ENCODE results near the gene ECE2. TPM values are rescaled to one million over a fixed set of nuclear protein-coding genes. Genes with fewer than 3 reads are reported as not detected.
A peak's percentile ranks its signal among the peaks of the same experiment; 100 is the strongest.

Gene ECE2
- total RNA-seq, 2 experiments from 2014 or later, result not detected

DNA sequence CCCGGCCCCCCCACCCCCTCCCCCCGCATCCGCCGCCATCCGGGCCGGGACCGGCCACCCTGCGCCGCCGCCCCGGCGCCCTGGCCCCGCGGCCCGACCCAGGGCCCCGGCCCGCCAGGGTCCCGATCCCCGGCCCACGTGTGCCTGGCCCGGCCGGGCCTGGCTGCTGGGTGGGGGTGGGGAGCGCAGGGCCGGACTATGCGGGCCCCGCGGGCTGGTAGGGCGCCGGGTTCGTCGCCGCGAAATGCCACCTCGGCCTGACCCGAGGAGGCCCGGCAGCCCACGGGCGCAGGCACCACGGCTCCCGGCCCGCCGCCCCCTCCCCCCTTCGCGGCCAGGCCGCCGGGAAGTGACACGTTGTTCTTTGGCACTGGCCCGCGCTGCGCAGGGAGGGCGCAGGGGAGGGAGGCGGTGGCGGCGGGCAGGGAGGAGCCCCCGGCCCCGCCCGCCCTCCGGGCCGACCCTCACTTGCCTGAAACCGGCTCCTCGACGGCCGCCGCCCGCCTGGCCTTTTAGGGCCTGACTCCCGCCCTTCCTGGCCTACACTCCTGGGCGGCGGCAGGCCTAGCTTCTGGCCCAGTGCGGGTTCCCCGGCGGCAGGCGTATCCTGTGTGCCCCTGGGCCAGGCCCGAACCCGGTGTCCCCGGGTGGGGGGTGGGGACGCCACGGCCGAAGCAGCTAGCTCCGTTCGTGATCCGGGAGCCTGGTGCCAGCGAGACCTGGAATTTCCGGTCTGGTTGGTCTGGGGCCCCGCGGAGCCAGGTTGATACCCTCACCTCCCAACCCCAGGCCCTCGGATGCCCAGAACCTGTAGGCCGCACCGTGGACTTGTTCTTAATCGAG lies 39.1 kb downstream of the ECE2 start:
- no peaks in the 10 kb centered on the region for H3K9me3 Mint-ChIP-seq (ENCODE audit: low read depth)
- peaks cover 30% of the 10 kb centered on the region for H3K4me1 Mint-ChIP-seq
- ATAC-seq (peak; percentile 50), DNase-seq (peak; percentile 65)
- CTCF ChIA-PET, result interaction anchor here (1.0 to 1.5 kb wide), 2 partner anchors 12 to 47 kb away, joined by 3 read pairs; partner anchors contain the start of genes CLCN2 and POLR2H
- peak overlapping the region; percentile 86 for H3K4me3 Mint-ChIP-seq
- H3K27me3 Mint-ChIP-seq, result no peaks in the 10 kb centered on the region
- H3K27ac Mint-ChIP-seq, result peak overlapping the region; percentile 87
- peaks cover 25% of the 10 kb centered on the region for H3K36me3 Mint-ChIP-seq

- no peaks in the 10 kb centered on the region for H3K27me3 Mint-ChIP-seq
- H3K27ac Mint-ChIP-seq, result peak overlapping the region; percentile 87
- peaks cover 30% of the 10 kb centered on the region for H3K4me1 Mint-ChIP-seq
- DNase-seq, result peak; percentile 48
- H3K36me3 Mint-ChIP-seq, result peaks cover 24% of the 10 kb centered on the region
- H3K4me3 Mint-ChIP-seq, result peak overlapping the region; percentile 86
- CTCF ChIA-PET, result interaction anchor here (1.0 to 1.9 kb wide), 4 partner anchors 9 to 46 kb away, joined by 3 to 6 read pairs (median 4); partner anchors contain the start of genes CLCN2 and POLR2H
- no peaks in the 10 kb centered on the region for H3K9me3 Mint-ChIP-seq (ENCODE audit: low read depth)
- no peak for ATAC-seq
Measured at GRCh38 chr3:184315543-184315867, 39.7 kb downstream of the ECE2 start.

GRCh38 chr3:184315871-184316661 lies 40.2 kb downstream of the ECE2 start:
- DNase-seq, result no peak

GRCh38 chr3:184316792-184317191 lies 41.0 kb downstream of the ECE2 start:
- Mint-ChIP-seq H3K4me1 (peaks cover 30% of the 10 kb centered on the region), H3K36me3 (peaks cover 37% of the 10 kb centered on the region)

More at GRCh38 chr3:184315871-184316661, 40.2 kb downstream of the ECE2 start:
- ATAC-seq, result no peak
- Mint-ChIP-seq H3K27me3 (no peaks in the 10 kb centered on the region), H3K27ac (peak overlapping the region; percentile 87), H3K4me3 (peak overlapping the region; percentile 86), H3K4me1 (peaks cover 30% of the 10 kb centered on the region), H3K36me3 (peaks cover 30% of the 10 kb centered on the region), H3K9me3 (ENCODE audit: low read depth) (no peaks in the 10 kb centered on the region)
- CTCF ChIA-PET, result interaction anchor here (1.0 to 1.9 kb wide), 4 partner anchors 10 to 46 kb away, joined by 3 to 6 read pairs (median 4); partner anchors contain the start of genes CLCN2 and POLR2H

GRCh38 chr3:184317201-184317600 lies 41.4 kb downstream of the ECE2 start:
- Mint-ChIP-seq H3K9me3 (ENCODE audit: low read depth) (no peaks in the 10 kb centered on the region), H3K27ac (no peak overlapping the region), H3K27me3 (no peaks in the 10 kb centered on the region), H3K4me3 (peak overlapping the region; percentile 86), H3K4me1 (peaks cover 30% of the 10 kb centered on the region), H3K36me3 (peaks cover 38% of the 10 kb centered on the region)
- no peak for DNase-seq
- no peak for ATAC-seq
- CTCF ChIA-PET, result interaction anchor here (1.7 to 1.9 kb wide), 3 partner anchors 11 to 54 kb away, joined by 4 to 6 read pairs (median 5); no protein-coding TSS in a partner anchor

More at GRCh38 chr3:184316792-184317191, 41.0 kb downstream of the ECE2 start:
- ATAC-seq, result no peak
- DNase-seq, result no peak
- H3K4me3 Mint-ChIP-seq, result peak overlapping the region; percentile 86
- no peaks in the 10 kb centered on the region for H3K9me3 Mint-ChIP-seq (ENCODE audit: low read depth)
- CTCF ChIA-PET, result interaction anchor here (1.7 to 1.9 kb wide), 3 partner anchors 11 to 55 kb away, joined by 4 to 6 read pairs (median 5); no protein-coding TSS in a partner anchor
- H3K27me3 Mint-ChIP-seq, result no peaks in the 10 kb centered on the region
- H3K27ac Mint-ChIP-seq, result peak overlapping the region; percentile 87

DNA sequence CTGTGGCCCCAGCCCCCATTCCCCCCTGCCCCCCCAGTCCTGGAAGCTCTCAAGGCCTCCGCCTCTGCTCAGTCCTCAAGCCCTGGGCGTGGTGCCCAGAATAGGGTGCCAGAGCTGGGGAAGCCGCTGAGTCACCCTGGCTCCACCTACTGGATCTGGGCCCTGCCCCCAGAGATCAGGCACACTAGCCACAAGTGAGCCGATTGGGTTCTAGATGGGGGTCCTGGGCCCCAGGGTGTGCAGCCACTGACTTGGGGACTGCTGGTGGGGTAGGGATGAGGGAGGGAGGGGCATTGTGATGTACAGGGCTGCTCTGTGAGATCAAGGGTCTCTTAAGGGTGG lies 44.3 kb downstream of the ECE2 start:
- Mint-ChIP-seq H3K27me3 (no peaks in the 10 kb centered on the region), H3K9me3 (ENCODE audit: low read depth) (no peaks in the 10 kb centered on the region), H3K36me3 (peaks cover 61% of the 10 kb centered on the region), H3K4me1 (peaks cover 29% of the 10 kb centered on the region), H3K4me3 (no peak overlapping the region), H3K27ac (no peak overlapping the region)
- CTCF ChIA-PET, result interaction anchor here (1.4 to 1.5 kb wide), 2 partner anchors 18 to 34 kb away, joined by 3 to 4 read pairs; partner anchors contain the start of gene FAM131A
- ATAC-seq (no peak), DNase-seq (no peak)

- Mint-ChIP-seq H3K27ac (no peak overlapping the region), H3K4me1 (peaks cover 25% of the 10 kb centered on the region), H3K27me3 (no peaks in the 10 kb centered on the region), H3K4me3 (no peak overlapping the region), H3K9me3 (ENCODE audit: low read depth) (no peaks in the 10 kb centered on the region), H3K36me3 (peaks cover 70% of the 10 kb centered on the region)
- ATAC-seq (no peak), DNase-seq (no peak)
- CTCF ChIA-PET, result no interaction called here
Measured at GRCh38 chr3:184321666-184322065, 45.8 kb downstream of the ECE2 start.

DNA sequence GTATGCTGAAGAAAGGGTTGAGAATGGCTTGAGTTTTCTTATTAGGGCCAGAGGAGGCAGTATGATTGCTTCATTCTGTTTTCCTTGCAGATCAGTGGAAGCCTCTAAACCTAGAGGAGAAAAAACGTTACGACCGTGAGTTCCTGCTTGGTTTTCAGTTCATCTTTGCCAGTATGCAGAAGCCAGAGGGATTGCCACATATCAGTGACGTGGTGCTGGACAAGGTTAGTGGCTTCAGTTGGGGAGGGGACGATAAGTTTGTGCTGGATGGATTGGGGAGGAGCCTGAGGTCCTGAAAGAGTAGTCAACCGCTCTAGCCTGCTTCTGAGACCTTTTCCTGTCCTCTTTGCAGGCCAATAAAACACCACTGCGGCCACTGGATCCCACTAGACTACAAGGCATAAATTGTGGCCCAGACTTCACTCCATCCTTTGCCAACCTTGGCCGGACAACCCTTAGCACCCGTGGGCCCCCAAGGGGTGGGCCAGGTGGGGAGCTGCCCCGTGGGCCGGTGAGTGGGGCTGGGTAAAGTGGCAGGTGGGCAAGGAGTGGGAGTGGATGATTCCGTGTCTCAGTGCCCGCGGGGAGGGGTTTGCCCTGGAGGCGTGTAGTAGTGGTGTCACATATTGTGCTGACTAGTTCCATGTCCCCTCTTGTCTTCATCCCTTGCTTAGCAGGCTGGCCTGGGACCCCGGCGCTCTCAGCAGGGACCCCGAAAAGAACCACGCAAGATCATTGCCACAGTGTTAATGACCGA lies 47.1 kb downstream of the ECE2 start:
- Mint-ChIP-seq H3K4me3 (no peak overlapping the region), H3K27me3 (no peaks in the 10 kb centered on the region), H3K36me3 (peaks cover 72% of the 10 kb centered on the region), H3K27ac (no peak overlapping the region), H3K9me3 (ENCODE audit: low read depth) (no peaks in the 10 kb centered on the region), H3K4me1 (peaks cover 12% of the 10 kb centered on the region)
- no peak for DNase-seq
- CTCF ChIA-PET, result no interaction called here
- ATAC-seq, result no peak

DNA sequence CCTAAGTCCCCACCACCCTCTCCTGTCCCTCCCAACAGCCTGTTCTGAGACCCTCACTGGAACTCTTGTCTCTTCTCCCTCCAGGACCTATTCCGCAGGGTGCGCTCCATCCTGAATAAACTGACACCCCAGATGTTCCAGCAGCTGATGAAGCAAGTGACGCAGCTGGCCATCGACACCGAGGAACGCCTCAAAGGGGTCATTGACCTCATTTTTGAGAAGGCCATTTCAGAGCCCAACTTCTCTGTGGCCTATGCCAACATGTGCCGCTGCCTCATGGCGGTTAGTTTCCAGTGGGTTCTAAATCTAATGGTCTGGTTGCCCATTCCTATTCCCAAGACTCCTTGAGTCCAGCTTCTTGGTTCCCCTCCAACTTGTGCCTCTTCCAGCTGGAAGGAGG lies 47.9 kb downstream of the ECE2 start:
- Mint-ChIP-seq H3K27ac (no peak overlapping the region), H3K4me1 (peaks cover 9% of the 10 kb centered on the region), H3K9me3 (ENCODE audit: low read depth) (no peaks in the 10 kb centered on the region), H3K4me3 (no peak overlapping the region), H3K27me3 (no peaks in the 10 kb centered on the region), H3K36me3 (peaks cover 75% of the 10 kb centered on the region)
- DNase-seq (no peak), ATAC-seq (no peak)
- CTCF ChIA-PET, result no interaction called here

DNA sequence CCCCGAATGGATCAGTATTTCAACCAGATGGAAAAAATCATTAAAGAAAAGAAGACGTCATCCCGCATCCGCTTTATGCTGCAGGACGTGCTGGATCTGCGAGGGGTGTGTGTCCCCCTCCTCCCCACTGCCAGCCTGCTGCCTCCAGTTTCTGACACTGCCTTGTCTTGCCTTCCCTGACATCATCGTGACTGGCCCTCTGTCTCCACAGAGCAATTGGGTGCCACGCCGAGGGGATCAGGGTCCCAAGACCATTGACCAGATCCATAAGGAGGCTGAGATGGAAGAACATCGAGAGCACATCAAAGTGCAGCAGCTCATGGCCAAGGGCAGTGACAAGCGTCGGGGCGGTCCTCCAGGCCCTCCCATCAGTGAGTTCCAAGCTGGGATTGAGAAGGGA lies 49.4 kb downstream of the ECE2 start:
- Mint-ChIP-seq H3K4me1 (peaks cover 3% of the 10 kb centered on the region), H3K27ac (no peak overlapping the region), H3K4me3 (no peak overlapping the region), H3K9me3 (ENCODE audit: low read depth) (no peaks in the 10 kb centered on the region), H3K27me3 (no peaks in the 10 kb centered on the region), H3K36me3 (peaks cover 80% of the 10 kb centered on the region)
- no peak for DNase-seq
- CTCF ChIA-PET, result no interaction called here
- no peak for ATAC-seq

DNA sequence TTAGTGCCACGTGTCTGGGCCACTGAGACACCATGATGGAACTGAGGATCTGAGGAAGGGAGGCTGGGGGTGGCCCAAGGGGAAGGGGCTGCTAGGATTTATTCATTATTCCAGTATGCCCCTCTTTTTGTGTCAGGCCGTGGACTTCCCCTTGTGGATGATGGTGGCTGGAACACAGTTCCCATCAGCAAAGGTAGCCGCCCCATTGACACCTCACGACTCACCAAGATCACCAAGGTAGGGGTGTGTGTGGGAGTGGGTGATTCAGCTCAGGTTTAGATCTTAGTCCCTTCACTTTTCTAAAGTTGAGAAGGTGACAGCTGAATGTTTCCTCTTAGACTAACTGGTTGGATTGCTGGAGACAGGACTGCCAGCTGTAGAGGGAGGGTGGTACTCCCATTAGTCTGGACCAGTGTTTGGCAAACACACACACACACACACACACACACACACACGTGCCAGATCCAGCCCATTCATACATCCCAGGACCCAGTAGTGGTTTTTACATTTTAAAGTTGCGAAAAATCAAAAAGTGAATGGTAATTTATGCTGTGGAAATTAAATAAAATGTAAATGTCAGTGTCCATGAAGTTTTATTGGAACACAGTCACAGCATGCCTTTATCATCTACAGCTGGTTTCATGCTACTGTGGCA lies 50.0 kb downstream of the ECE2 start:
- H3K36me3 Mint-ChIP-seq, result peaks cover 80% of the 10 kb centered on the region
- CTCF ChIA-PET, result no interaction called here
- no peaks in the 10 kb centered on the region for H3K9me3 Mint-ChIP-seq (ENCODE audit: low read depth)
- H3K4me1 Mint-ChIP-seq, result peaks cover 3% of the 10 kb centered on the region
- H3K27ac Mint-ChIP-seq, result no peak overlapping the region
- DNase-seq (no peak), ATAC-seq (no peak)
- H3K27me3 Mint-ChIP-seq, result no peaks in the 10 kb centered on the region
- no peak overlapping the region for H3K4me3 Mint-ChIP-seq

- H3K27ac Mint-ChIP-seq, result no peak overlapping the region
- H3K36me3 Mint-ChIP-seq, result peaks cover 81% of the 10 kb centered on the region
- ATAC-seq (no peak), DNase-seq (no peak)
- CTCF ChIA-PET, result interaction anchor here (1.4 kb wide), 1 partner anchor 12 kb away, joined by 3 read pairs; no protein-coding TSS in a partner anchor
- H3K9me3 Mint-ChIP-seq (ENCODE audit: low read depth), result no peaks in the 10 kb centered on the region
- no peaks in the 10 kb centered on the region for H3K27me3 Mint-ChIP-seq
- H3K4me3 Mint-ChIP-seq, result no peak overlapping the region
- peaks cover 10% of the 10 kb centered on the region for H3K4me1 Mint-ChIP-seq
Measured at GRCh38 chr3:184327171-184327570, 51.3 kb downstream of the ECE2 start.
